ENCODE data around the gene F9. TPM values are rescaled to one million over a fixed set of nuclear protein-coding genes. Genes with fewer than 3 reads are reported as not detected.
A peak's percentile ranks its signal among the peaks of the same experiment; 100 is the strongest.

The F9 gene
- total RNA-seq, 1 experiment from 2014 or later = not detected

DNA sequence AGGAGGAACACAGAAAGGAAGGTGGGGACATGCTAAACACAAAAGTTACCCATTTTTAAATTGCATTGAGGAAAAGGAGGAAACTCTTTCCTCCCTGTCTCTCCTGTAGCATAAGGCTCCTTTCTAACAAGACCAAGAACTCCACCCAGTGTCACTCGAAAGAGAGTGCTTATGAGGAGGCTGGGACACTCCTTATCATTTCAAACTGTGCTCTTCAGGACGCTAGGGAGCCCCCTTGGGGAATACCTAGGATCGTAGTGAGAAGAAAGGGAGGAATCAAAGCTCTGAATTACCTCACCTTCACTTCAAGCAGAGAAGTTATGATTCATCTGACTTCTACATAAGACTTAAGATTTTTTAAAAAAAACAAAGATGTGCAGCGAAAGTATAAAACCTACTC is 65.5 kb downstream of the F9 start:
- Histone ChIP-seq H3K4me3 (ENCODE audit: low read depth, low read length, poor library complexity, severe bottlenecking) (no peak overlapping the region), H3K36me3 (ENCODE audit: insufficient read depth, low read length, poor library complexity, severe bottlenecking) (no peaks in the 10 kb centered on the region), H3K4me1 (ENCODE audit: insufficient read depth, low read length, poor library complexity, severe bottlenecking) (no peaks in the 10 kb centered on the region), H3K27ac (ENCODE audit: low read depth, low read length, poor library complexity, severe bottlenecking) (no peak overlapping the region), H3K27me3 (replicated peaks; ENCODE audit: insufficient read depth, low read depth, low read length, poor library complexity) (no peaks in the 10 kb centered on the region), H3K9me3 (ENCODE audit: low read depth, low read length, poor library complexity, severe bottlenecking) (no peaks in the 10 kb centered on the region)
- BruUV-seq (replicated peaks) = no TSS peak
- intact Hi-C loops (cut with micrococcal nuclease; ENCODE audit: unreplicated experiment) = no loop called here
- peak; percentile 17 for DNase-seq (ENCODE audit: low spot score)
- TF ChIP-seq, protein P1, sequence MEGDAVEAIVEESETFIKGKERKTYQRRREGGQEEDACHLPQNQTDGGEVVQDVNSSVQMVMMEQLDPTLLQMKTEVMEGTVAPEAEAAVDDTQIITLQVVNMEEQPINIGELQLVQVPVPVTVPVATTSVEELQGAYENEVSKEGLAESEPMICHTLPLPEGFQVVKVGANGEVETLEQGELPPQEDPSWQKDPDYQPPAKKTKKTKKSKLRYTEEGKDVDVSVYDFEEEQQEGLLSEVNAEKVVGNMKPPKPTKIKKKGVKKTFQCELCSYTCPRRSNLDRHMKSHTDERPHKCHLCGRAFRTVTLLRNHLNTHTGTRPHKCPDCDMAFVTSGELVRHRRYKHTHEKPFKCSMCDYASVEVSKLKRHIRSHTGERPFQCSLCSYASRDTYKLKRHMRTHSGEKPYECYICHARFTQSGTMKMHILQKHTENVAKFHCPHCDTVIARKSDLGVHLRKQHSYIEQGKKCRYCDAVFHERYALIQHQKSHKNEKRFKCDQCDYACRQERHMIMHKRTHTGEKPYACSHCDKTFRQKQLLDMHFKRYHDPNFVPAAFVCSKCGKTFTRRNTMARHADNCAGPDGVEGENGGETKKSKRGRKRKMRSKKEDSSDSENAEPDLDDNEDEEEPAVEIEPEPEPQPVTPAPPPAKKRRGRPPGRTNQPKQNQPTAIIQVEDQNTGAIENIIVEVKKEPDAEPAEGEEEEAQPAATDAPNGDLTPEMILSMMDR (conservative IDR thresholded peaks at IDR 0.05; ENCODE audit: low read depth, low read length) = 0 out of 2 replicates have a peak, but pooled peaks have one; percentile 15
- no peak for TF ChIP-seq EZH2 (IDR thresholded peaks at IDR 0.05; ENCODE audit: borderline replicate concordance, low read depth, low read length, poor library complexity, severe bottlenecking)
- CTCF ChIA-PET = no interaction called here
- POLR2A ChIA-PET (ENCODE audit: low non-redundant PET) = no interaction called here

DNA sequence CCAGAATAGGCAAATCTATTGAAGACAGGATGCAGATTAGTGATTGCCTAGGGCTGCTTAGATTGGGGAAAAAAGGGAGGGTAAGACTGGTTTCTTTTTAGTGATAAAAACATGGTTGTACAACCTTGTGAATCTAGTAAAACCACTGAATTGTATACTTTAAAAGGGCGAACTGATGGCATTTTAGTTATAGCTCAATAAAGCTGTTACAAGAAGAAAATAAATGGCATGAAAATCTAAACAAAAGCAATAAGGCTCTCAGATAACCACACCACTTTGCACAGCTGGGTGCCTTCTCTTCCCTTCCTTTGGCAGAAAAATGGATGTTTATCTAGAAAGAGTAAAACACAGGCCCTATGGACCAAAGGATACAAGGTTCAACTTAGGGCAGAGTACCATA is 69.6 kb downstream of the F9 start:
- POLR2A ChIA-PET (ENCODE audit: low non-redundant PET) = interaction anchor here (0.6 kb wide), 1 partner anchor 175 kb away, joined by 3 read pairs; no protein-coding TSS in a partner anchor
- no peaks in the 10 kb centered on the region for H3K9me3 ChIP-seq (ENCODE audit: low read depth, low read length, poor library complexity, severe bottlenecking)
- H3K36me3 ChIP-seq (ENCODE audit: insufficient read depth, low read length, poor library complexity, severe bottlenecking) = no peaks in the 10 kb centered on the region
- TF ChIP-seq, protein P1 (conservative IDR thresholded peaks at IDR 0.05; ENCODE audit: low read depth, low read length) = no peak
- TF ChIP-seq EZH2 (IDR thresholded peaks at IDR 0.05; ENCODE audit: borderline replicate concordance, low read depth, low read length, poor library complexity, severe bottlenecking) = no peak
- no peak overlapping the region for H3K4me3 ChIP-seq (ENCODE audit: low read depth, low read length, poor library complexity, severe bottlenecking)
- no peak for DNase-seq (ENCODE audit: low spot score)
- intact Hi-C loops (cut with micrococcal nuclease; ENCODE audit: unreplicated experiment) = no loop called here
- no peaks in the 10 kb centered on the region for H3K4me1 ChIP-seq (ENCODE audit: insufficient read depth, low read length, poor library complexity, severe bottlenecking)
- H3K27me3 ChIP-seq (replicated peaks; ENCODE audit: insufficient read depth, low read depth, low read length, poor library complexity) = no peaks in the 10 kb centered on the region
- H3K27ac ChIP-seq (ENCODE audit: low read depth, low read length, poor library complexity, severe bottlenecking) = no peak overlapping the region
- CTCF ChIA-PET = no interaction called here
- no TSS peak for BruUV-seq (replicated peaks)

Other genes starting within 250 kb of the F9 start
- 1.3 and 2.7 TPM in 2 replicates for gene MCF2, start 177.4 kb downstream of the F9 start, total RNA-seq (2021)

Measured in A673 (cell line).